Stimulated activated CD4-positive, alpha-beta T cell treated with anti-CD3 and anti-CD28 coated beads, Interleukin-2, amount 100 ng/mL, for 48 hours (primary cell): ENCODE data around the gene PPFIBP1.

Source experiments
- DNase-seq, 2 donors: peaks; one replicate each; pipeline ENCODE4 v3.0.0-alpha.2; 2020

Gene PPFIBP1

GRCh38 chr12:27523642-27524493 is at the start of gene PPFIBP1:
Gene PPFIBP1 (plus strand): TSS chr12:27524206. CDS start chr12:27633397, 109,191 bp downstream.
- DNase-seq: peak; percentile 99 to 100

GRCh38 chr12:27474344-27474743 is 49.7 kb upstream of the PPFIBP1 start:
- no peak for DNase-seq

GRCh38 chr12:27477049-27477448 is 47.0 kb upstream of the PPFIBP1 start:
- no peak for DNase-seq

GRCh38 chr12:27478949-27479348 is 45.1 kb upstream of the PPFIBP1 start:
- DNase-seq: no peak

GRCh38 chr12:27480016-27480415 is 44.0 kb upstream of the PPFIBP1 start:
- DNase-seq: no peak

GRCh38 chr12:27486961-27487360 is 37.0 kb upstream of the PPFIBP1 start:
- DNase-seq: no peak

- DNase-seq: no peak
These were observed 35.5 kb upstream of the PPFIBP1 start for GRCh38 chr12:27488479-27488878.

- DNase-seq: no peak
These were observed 32.8 kb upstream of the PPFIBP1 start for GRCh38 chr12:27491226-27491625.

GRCh38 chr12:27493260-27493940 is 30.6 kb upstream of the PPFIBP1 start:
- DNase-seq: no peak

- no peak for DNase-seq
These were observed 26.6 kb upstream of the PPFIBP1 start for GRCh38 chr12:27497446-27497845.

- DNase-seq: no peak
These were observed 25.9 kb upstream of the PPFIBP1 start for GRCh38 chr12:27498149-27498548.

- DNase-seq: no peak
These were observed 25.2 kb upstream of the PPFIBP1 start for GRCh38 chr12:27498761-27499160.

- DNase-seq: no peak
These were observed 24.6 kb upstream of the PPFIBP1 start for GRCh38 chr12:27499377-27499776.

- no peak for DNase-seq
These were observed 23.5 kb upstream of the PPFIBP1 start for GRCh38 chr12:27500546-27500945.

- DNase-seq: no peak
These were observed 22.0 kb upstream of the PPFIBP1 start for GRCh38 chr12:27502021-27502435.

- DNase-seq: no peak
These were observed 19.5 kb upstream of the PPFIBP1 start for GRCh38 chr12:27504507-27504906.

GRCh38 chr12:27505109-27505508 is 18.9 kb upstream of the PPFIBP1 start:
- DNase-seq: no peak

GRCh38 chr12:27505761-27506160 is 18.2 kb upstream of the PPFIBP1 start:
- DNase-seq: no peak

- no peak for DNase-seq
These were observed 17.3 kb upstream of the PPFIBP1 start for GRCh38 chr12:27506645-27507189.

GRCh38 chr12:27508736-27509431 is 15.1 kb upstream of the PPFIBP1 start:
- no peak for DNase-seq

GRCh38 chr12:27511031-27511722 is 12.8 kb upstream of the PPFIBP1 start:
- no peak for DNase-seq

- no peak for DNase-seq
These were observed 12.3 kb upstream of the PPFIBP1 start for GRCh38 chr12:27511723-27512045.
